ENCODE data around the gene PTEN. TPM values are rescaled to one million over a fixed set of nuclear protein-coding genes. Genes with fewer than 3 reads are reported as not detected.
A peak's percentile ranks its signal among the peaks of the same experiment; 100 is the strongest.
"Not testable (repeated sequence)": the region's sequence is repeated elsewhere in the genome, so short reads cannot be mapped to it uniquely, and the experiment has no call there.

The PTEN gene
- total RNA-seq, 1 experiment from 2014 or later, result 66.0 TPM

- POLR2A ChIA-PET (ENCODE audit: low non-redundant PET), result no interaction called here
- Histone ChIP-seq H3K27me3 (replicated peaks; ENCODE audit: insufficient read depth, low read depth, low read length, poor library complexity) (no peaks in the 10 kb centered on the region), H3K27ac (ENCODE audit: low read depth, low read length, poor library complexity, severe bottlenecking) (no peak overlapping the region), H3K9me3 (ENCODE audit: low read depth, low read length, poor library complexity, severe bottlenecking) (no peaks in the 10 kb centered on the region), H3K36me3 (ENCODE audit: insufficient read depth, low read length, poor library complexity, severe bottlenecking) (peaks cover 17% of the 10 kb centered on the region), H3K4me3 (ENCODE audit: low read depth, low read length, poor library complexity, severe bottlenecking) (no peak overlapping the region), H3K4me1 (ENCODE audit: insufficient read depth, low read length, poor library complexity, severe bottlenecking) (peaks cover 45% of the 10 kb centered on the region)
- DNase-seq (ENCODE audit: low spot score), result no peak
- CTCF ChIA-PET, result no interaction called here
- BruUV-seq (replicated peaks), result no TSS peak
- TF ChIP-seq, protein P1, sequence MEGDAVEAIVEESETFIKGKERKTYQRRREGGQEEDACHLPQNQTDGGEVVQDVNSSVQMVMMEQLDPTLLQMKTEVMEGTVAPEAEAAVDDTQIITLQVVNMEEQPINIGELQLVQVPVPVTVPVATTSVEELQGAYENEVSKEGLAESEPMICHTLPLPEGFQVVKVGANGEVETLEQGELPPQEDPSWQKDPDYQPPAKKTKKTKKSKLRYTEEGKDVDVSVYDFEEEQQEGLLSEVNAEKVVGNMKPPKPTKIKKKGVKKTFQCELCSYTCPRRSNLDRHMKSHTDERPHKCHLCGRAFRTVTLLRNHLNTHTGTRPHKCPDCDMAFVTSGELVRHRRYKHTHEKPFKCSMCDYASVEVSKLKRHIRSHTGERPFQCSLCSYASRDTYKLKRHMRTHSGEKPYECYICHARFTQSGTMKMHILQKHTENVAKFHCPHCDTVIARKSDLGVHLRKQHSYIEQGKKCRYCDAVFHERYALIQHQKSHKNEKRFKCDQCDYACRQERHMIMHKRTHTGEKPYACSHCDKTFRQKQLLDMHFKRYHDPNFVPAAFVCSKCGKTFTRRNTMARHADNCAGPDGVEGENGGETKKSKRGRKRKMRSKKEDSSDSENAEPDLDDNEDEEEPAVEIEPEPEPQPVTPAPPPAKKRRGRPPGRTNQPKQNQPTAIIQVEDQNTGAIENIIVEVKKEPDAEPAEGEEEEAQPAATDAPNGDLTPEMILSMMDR (conservative IDR thresholded peaks at IDR 0.05; ENCODE audit: low read depth, low read length), result no peak
- no peak for TF ChIP-seq EZH2 (IDR thresholded peaks at IDR 0.05; ENCODE audit: borderline replicate concordance, low read depth, low read length, poor library complexity, severe bottlenecking)
- intact Hi-C loops (cut with micrococcal nuclease; ENCODE audit: unreplicated experiment), result no loop called here
Measured at GRCh38 chr10:87875929-87876571, 12.6 kb downstream of the PTEN start.

DNA sequence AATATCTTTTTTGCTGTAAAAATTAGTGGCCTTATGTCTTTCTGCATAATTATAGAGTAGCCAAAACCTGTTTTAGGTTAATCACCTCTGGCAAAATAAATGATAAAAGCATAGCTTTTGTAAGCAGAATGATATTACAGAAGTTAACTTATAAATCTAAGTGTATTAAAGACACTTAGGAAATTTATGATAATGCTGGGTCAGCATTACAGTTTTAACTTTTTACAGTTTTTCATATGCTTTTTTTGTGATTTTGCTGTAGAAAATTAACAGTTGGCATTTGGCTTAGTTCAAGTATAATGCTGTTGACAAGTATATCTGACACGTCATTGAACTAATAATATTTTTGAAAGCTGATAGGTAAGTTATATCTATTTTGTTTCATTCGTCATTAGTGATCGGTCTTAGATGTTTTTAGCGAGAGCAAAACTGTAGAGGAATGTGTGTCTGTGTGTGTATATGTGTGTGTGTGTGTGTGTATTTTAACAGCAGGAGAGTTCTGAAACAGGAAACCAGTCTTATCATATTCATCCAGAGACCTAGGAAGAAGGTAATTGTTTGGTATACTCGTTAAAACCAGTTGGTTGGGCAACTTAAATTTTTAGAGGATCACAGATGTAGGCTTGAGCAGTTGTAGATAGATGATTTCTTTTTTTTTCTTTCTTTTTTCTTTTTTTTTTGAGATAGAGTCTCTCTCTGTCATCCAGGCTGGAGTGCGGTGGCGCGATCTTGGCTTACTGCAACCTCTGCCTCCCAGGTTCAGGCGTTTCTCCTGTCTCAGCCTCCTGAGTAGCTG, 15.4 kb downstream of the PTEN start:
- no peaks in the 10 kb centered on the region for H3K27me3 ChIP-seq (replicated peaks; ENCODE audit: insufficient read depth, low read depth, low read length, poor library complexity)
- ChIA-PET CTCF (no interaction called here), POLR2A (ENCODE audit: low non-redundant PET) (no interaction called here)
- no TSS peak for BruUV-seq (replicated peaks)
- peaks cover 10% of the 10 kb centered on the region for H3K36me3 ChIP-seq (ENCODE audit: insufficient read depth, low read length, poor library complexity, severe bottlenecking)
- H3K4me1 ChIP-seq (ENCODE audit: insufficient read depth, low read length, poor library complexity, severe bottlenecking), result peaks cover 41% of the 10 kb centered on the region
- peak overlapping the region; percentile 0 for H3K27ac ChIP-seq (ENCODE audit: low read depth, low read length, poor library complexity, severe bottlenecking)
- H3K4me3 ChIP-seq (ENCODE audit: low read depth, low read length, poor library complexity, severe bottlenecking), result no peak overlapping the region
- intact Hi-C loops (cut with micrococcal nuclease; ENCODE audit: unreplicated experiment), result no loop called here
- DNase-seq (ENCODE audit: low spot score), result peak; percentile 60
- TF ChIP-seq, protein P1 (conservative IDR thresholded peaks at IDR 0.05; ENCODE audit: low read depth, low read length), result no peak
- no peak for TF ChIP-seq EZH2 (IDR thresholded peaks at IDR 0.05; ENCODE audit: borderline replicate concordance, low read depth, low read length, poor library complexity, severe bottlenecking)
- no peaks in the 10 kb centered on the region for H3K9me3 ChIP-seq (ENCODE audit: low read depth, low read length, poor library complexity, severe bottlenecking)

DNA sequence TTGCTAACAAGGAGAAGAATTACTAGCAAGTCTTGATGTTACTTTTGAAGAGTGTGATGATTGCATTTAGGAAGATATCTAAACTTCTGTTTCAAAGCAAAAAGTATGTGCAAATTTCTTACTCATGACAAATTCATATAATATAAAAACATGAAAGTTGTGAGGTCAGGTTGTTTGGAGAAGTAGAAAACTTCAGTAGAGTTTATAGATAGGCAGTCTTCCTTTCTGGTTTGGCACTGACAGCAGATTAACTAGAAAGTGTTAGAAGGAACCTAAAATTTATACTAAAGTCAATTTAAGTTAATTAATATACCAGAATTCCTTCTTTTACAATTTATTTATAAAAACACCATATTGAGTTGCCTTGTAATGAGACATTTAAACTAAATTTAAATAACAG, 16.9 kb downstream of the PTEN start:
- ChIA-PET POLR2A (ENCODE audit: low non-redundant PET) (no interaction called here), CTCF (no interaction called here)
- peaks cover 10% of the 10 kb centered on the region for H3K36me3 ChIP-seq (ENCODE audit: insufficient read depth, low read length, poor library complexity, severe bottlenecking)
- H3K27ac ChIP-seq (ENCODE audit: low read depth, low read length, poor library complexity, severe bottlenecking), result no peak overlapping the region
- no TSS peak for BruUV-seq (replicated peaks)
- H3K4me3 ChIP-seq (ENCODE audit: low read depth, low read length, poor library complexity, severe bottlenecking), result no peak overlapping the region
- no peaks in the 10 kb centered on the region for H3K27me3 ChIP-seq (replicated peaks; ENCODE audit: insufficient read depth, low read depth, low read length, poor library complexity)
- peaks cover 27% of the 10 kb centered on the region for H3K4me1 ChIP-seq (ENCODE audit: insufficient read depth, low read length, poor library complexity, severe bottlenecking)
- no peaks in the 10 kb centered on the region for H3K9me3 ChIP-seq (ENCODE audit: low read depth, low read length, poor library complexity, severe bottlenecking)
- intact Hi-C loops (cut with micrococcal nuclease; ENCODE audit: unreplicated experiment), result loop anchor here (5.0 kb wide), 1 partner anchor 37 kb away; no protein-coding TSS in a partner anchor
- TF ChIP-seq, protein P1 (conservative IDR thresholded peaks at IDR 0.05; ENCODE audit: low read depth, low read length), result no peak
- TF ChIP-seq EZH2 (IDR thresholded peaks at IDR 0.05; ENCODE audit: borderline replicate concordance, low read depth, low read length, poor library complexity, severe bottlenecking), result no peak
- no peak for DNase-seq (ENCODE audit: low spot score)

- POLR2A ChIA-PET (ENCODE audit: low non-redundant PET), result interaction anchor here (0.6 to 0.7 kb wide), 2 partner anchors 344 to 1603 kb away, joined by 3 read pairs; no protein-coding TSS in a partner anchor
- peaks cover 17% of the 10 kb centered on the region for H3K4me1 ChIP-seq (ENCODE audit: insufficient read depth, low read length, poor library complexity, severe bottlenecking)
- H3K27me3 ChIP-seq (replicated peaks; ENCODE audit: insufficient read depth, low read depth, low read length, poor library complexity); H3K9me3 ChIP-seq (ENCODE audit: low read depth, low read length, poor library complexity, severe bottlenecking); DNase-seq (ENCODE audit: low spot score); CTCF ChIA-PET; H3K4me3 ChIP-seq (ENCODE audit: low read depth, low read length, poor library complexity, severe bottlenecking); H3K27ac ChIP-seq (ENCODE audit: low read depth, low read length, poor library complexity, severe bottlenecking); BruUV-seq (replicated peaks): not testable (repeated sequence)
- intact Hi-C loops (cut with micrococcal nuclease; ENCODE audit: unreplicated experiment), result loop anchor here (5.0 kb wide), 1 partner anchor 36 kb away; no protein-coding TSS in a partner anchor
- H3K36me3 ChIP-seq (ENCODE audit: insufficient read depth, low read length, poor library complexity, severe bottlenecking), result peaks cover 21% of the 10 kb centered on the region
Measured at GRCh38 chr10:87881373-87882059, 18.1 kb downstream of the PTEN start.

All from A673 (cell line).